HG02588 (cell line): ENCODE measurements around the gene OLFML2A.
"Not testable (repeated sequence)": the region's sequence is repeated elsewhere in the genome, so short reads cannot be mapped to it uniquely, and the experiment has no call there.

Source experiments
- ATAC-seq: cut with Tn5 transposase; IDR thresholded peaks from one replicate; pipeline ENCODE4 v1.9.1; 2021; ENCODE audit warnings: mild to moderate bottlenecking, moderate library complexity; ENCODE audit not compliant: unreplicated experiment

Gene OLFML2A

DNA sequence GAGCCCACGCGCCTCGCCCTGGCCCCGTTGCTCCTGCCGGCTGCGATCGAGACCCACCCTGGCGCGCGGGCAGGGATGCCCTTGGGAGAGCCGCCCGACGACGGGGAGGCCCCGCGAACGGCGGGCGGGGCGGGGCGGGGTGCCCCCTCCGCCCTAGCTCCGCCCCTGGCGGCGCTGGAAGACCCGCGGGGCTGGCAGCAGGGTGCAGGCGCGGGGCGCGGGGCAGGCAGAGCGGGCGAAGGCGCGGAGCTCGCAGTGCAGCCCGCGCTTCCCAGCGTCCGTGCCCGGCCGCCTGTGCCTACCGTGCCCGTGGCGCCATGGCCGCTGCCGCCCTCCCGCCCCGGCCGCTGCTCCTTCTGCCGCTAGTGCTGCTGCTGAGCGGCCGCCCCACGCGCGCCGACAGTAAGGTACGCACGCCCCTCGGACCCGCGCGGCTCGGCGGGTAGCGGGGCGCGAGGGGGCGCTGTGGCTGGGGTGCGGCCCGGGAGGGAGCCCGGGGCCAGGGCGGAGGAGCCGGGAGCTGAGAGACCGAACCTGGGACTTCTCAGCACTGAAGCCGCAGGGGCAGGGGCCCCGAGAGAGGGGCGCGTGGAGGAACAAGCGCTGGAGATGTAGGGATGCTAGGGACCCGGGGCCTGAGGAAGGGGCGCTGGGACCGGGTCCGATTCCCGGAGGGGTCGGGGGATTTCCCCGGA, at the start of gene OLFML2A:
Gene OLFML2A, plus strand, starts transcription at position 180 of the 695 bp plus-strand sequence. Its CDS starts 138 bp downstream, at position 318.
- ATAC-seq: no peak

DNA sequence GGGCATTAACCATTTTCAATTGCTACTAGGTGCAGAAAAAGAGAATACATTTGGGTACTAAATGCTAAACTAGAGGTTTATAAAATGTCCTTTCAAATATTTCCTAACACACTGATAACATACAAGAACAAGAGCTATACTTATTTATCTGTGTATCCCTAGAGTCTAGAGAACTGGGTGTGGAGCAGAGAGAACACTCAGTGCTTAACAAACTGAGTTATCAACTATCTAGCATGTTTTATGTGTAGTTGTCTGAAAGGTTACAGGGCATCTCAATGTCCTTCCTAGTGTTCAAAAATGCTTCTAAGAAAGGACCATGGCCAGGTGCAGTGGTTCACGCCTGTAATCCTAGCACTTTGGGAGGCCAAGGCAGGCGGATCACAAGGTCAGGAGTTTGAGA, 46.2 kb upstream of the OLFML2A start:
- ATAC-seq: no peak

DNA sequence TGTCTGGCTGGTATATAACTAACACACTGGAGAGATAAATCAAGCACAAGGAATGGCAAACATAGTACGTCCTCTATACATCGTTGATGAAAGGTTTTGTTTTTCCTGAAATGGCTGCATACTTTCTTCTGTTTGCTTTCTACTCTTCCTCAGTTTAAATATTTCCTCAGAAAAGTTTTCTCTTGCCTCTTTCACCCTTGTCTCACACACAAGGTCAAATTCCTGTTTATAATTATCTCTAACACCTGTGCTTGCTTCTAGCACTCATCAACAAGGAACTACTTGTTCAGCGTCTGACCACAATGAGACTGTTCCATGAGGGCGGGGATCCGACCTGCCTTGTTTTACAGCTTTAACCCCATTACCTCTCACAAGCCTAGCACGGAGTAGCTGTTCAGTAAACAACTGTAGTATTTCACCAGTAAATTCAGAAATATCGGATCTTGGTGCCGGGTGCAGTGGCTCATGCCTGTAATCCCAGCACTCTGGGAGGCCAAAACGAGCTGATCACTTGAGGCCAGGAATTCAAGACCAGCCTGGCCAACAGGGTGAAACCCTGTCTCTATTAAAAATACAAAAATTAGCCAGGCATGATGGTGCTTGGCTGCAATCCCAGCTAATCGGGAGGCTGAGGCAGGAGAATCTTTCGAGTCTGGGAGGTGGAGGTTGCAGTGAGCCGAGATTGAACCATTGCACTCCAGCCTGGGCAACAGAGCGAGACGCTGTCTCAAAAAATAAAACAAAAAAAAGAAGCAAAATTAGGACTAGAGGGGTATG, 42.8 kb upstream of the OLFML2A start:
- ATAC-seq: no peak

DNA sequence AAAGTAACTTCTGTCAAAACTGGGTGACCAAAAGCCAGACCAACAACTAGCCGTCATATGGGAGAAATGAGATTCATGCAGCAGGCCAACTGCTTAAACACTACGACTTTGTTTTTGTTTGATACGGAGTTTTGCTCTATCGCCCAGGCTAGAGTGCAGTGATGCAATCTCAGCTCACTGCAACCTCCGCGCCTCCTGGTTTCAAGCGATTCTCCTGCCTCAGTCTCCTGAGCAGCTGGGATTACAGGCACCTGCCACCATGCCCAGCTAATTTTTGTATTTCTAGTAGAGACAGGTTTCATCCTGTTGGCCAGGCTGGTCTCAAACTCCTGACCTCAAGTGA, 42.2 kb upstream of the OLFML2A start:
- ATAC-seq: not testable (repeated sequence)

- no peak for ATAC-seq
Measured at GRCh38 chr9:124735121-124735520, 41.8 kb upstream of the OLFML2A start.

GRCh38 chr9:124738075-124738474, 38.9 kb upstream of the OLFML2A start:
- ATAC-seq: not testable (repeated sequence)

DNA sequence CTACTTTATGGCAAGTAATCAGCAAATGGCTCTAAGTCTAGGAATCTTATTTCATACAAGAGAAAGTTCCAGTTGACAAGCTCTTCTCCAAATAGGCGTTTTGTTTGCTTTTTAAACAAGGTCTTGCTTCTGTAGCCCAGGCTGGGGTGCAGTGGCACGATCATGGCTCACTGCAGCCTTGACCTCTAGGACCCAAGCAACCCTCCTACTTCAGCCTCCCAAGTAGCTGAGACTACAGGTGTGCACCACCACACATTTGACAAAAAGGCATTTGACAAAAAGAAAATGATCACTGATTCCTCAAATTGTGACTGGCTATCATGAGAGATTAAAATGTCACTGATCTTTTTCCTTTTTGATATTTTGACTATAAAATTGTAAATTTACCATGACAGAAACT, 37.6 kb upstream of the OLFML2A start:
- ATAC-seq: no peak

- ATAC-seq: no peak
Measured at GRCh38 chr9:124741149-124741548, 35.8 kb upstream of the OLFML2A start.

- ATAC-seq: no peak
Measured at GRCh38 chr9:124741662-124742061, 35.3 kb upstream of the OLFML2A start.

DNA sequence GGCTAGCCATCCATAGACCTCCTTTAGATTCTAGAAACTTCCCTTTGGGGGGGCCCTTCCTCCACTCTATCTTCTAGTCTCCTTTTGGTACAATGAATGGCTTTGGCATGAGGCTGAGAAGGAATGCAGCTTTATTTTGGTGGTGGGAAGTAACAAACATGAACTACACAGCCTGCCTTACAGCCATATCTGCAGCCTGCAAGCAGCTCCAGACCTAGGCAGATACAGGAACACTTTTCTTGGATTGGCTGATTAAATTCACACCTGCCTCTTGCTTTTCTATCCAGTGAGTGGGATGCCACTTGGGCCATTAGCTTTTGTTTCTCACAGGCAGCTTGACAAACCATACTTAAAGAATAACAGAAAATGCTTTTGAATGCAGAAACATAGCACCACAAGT, 34.0 kb upstream of the OLFML2A start:
- no peak for ATAC-seq

DNA sequence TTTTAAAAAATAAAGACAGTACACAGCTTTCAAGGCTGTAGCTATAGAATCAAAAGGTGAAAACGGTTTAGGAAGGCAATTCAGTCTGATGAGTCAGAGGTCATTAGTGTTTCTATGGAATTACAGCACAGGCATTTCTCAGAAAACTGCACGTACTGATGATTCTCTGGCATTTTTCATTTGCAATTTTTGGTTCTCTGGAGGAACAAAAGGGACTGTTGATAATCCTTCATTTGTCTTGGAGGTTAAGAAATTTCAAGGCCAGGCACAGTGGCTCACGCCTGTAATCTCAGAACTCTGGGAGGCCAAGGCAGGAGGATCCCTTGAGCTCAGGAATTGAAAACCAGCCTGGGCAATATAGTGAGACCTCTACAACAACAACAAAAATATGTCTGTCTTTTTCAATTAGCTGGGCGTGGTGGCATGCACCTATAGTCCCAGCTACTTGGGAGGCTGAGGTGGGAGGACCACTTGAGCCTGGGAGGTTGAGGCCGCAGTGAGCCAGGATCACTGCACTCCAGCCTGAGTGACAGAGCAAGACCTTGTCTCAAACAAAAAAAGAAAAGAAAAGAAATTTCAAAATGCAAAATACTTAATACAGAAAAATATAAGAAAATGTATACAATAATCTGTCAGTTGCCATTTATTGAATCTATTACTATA, 33.1 kb upstream of the OLFML2A start:
- ATAC-seq: no peak

- no peak for ATAC-seq
Measured at GRCh38 chr9:124747065-124747464, 29.9 kb upstream of the OLFML2A start.

GRCh38 chr9:124749284-124749683, 27.6 kb upstream of the OLFML2A start:
- no peak for ATAC-seq

DNA sequence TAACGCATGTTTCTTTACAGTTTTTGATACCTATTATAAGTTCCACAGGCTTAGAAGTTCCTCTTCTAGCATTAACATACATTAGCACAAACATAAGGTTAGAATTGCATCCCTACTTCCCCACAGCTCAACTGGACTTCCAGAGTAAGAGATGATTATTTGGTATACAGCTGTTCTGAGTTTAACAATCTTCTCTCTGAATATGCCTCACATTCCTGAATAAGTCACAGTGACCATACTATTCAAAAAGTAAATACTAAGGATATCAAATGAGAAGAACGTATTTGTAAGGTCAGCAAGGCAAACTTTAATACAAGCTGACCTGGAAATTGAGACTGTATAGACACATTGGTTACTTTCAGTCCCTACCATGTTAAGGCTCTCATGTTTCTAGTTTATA, 27.2 kb upstream of the OLFML2A start:
- no peak for ATAC-seq

DNA sequence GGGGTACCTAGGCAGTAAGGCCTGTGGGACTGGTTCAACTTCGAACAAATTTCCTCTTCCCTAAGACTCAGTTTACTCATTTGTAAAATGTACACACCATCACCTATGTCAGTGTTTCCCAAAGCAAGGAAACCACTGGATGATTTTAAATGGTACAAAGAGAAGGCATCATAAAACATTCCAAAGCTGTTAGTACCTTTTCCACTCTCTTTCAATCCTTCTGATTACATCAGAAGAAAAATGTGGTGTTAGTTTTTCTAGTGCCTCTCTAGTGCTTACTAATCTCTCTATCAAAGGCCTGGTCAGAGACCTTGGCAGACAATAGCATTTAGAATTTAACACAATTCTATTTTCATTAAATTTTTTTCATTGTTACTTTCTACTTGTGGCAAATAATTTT, 24.0 kb upstream of the OLFML2A start:
- no peak for ATAC-seq

GRCh38 chr9:124754289-124754688, 22.6 kb upstream of the OLFML2A start:
- ATAC-seq: no peak

DNA sequence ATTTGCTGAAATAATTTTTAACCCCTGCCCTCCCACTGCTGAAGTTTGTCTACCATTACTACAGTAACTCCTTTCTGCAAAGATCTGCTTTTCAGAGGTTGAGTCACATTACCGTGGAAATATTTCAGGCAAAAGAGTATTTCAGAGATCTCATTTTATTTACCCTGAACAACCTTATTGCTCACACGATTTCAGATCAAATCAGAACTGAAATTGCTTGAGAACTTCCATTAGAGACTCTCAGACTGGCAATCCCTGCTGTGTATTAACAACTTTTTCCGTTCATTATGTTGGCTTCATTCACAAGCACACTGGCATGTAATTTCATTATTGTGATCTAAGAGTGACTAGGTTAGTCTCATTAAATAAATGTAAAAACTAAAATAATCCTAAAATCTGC, 21.9 kb upstream of the OLFML2A start:
- ATAC-seq: no peak

DNA sequence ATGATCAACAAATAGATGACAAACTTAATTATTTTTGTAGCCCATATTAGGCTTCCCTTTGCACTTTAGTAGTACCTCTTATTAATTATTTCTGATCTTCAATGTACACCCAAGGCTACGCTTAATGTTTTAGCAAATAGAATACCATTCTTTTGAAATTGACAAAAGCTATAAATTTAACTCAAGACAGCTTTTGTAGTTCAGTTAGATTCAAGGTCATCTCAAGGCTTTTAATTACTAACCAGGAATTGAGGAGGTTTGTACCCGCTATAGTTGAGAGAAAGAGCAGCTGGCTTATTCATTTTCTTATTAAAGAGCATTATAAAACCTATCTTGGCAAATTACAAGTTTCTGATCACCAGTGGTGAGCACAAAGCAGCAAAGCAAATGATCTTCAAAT, 20.9 kb upstream of the OLFML2A start:
- ATAC-seq: no peak

- no peak for ATAC-seq
Measured at GRCh38 chr9:124757616-124758015, 19.3 kb upstream of the OLFML2A start.

GRCh38 chr9:124758061-124758460, 18.9 kb upstream of the OLFML2A start:
- ATAC-seq: no peak

DNA sequence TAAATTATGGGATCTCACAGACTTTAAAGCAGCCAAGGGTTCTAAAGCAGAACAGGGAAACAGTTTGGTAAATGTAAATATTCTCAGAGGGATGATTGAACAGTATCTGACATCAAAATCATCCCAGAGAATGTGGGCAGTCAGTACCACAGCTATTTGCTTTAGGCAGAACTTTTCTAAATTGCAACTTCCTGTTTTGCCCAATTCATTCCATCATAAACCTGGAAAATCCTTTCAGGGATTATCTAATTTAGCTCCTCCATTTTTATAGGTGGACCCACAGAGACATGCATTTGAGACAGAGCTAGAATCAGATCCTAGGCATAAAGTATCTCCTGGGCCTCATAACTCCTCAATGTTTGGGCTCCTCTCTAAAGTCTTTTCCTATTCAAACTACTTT, 18.2 kb upstream of the OLFML2A start:
- no peak for ATAC-seq

GRCh38 chr9:124759327-124759726, 17.6 kb upstream of the OLFML2A start:
- ATAC-seq: no peak
